DOHH2 (cell line): ENCODE measurements around the gene TREH.
"Not testable (repeated sequence)": the region's sequence is repeated elsewhere in the genome, so short reads cannot be mapped to it uniquely, and the experiment has no call there.

ENCODE experiments used
- H3F3A ChIP-seq: fragments of 200-600 bp; sonication (generic), shearing (Covaris generic); 2 replicates; pipeline ENCODE4 v1.6.0; 2016; ENCODE audit warnings: antibody characterized with exemption, mild to moderate bottlenecking; ENCODE audit not compliant: control insufficient read depth, insufficient read depth
- H3K27ac ChIP-seq: fragments of 200-600 bp; sonication (generic); 2 replicates; pipeline ENCODE4 v1.5.1; 2014; ENCODE audit warnings: low read depth, mild to moderate bottlenecking, low read length, moderate library complexity
- H3K27me3 ChIP-seq: fragments of 200-600 bp; sonication (generic); 2 replicates; pipeline ENCODE4 v1.6.1; 2014; ENCODE audit warnings: mild to moderate bottlenecking, low read length, mixed read lengths; ENCODE audit not compliant: control insufficient read depth
- H3K36me3 ChIP-seq: fragments of 200-600 bp; sonication (generic); 2 replicates; pipeline ENCODE4 v1.6.1; 2014; ENCODE audit warnings: mild to moderate bottlenecking, low read length, moderate library complexity, mixed read lengths; ENCODE audit not compliant: control insufficient read depth
- H3K4me1 ChIP-seq: fragments of 200-600 bp; sonication (generic); 2 replicates; pipeline ENCODE4 v1.6.1; 2014; ENCODE audit warnings: mild to moderate bottlenecking, low read length, mixed read lengths; ENCODE audit not compliant: control insufficient read depth
- H3K4me2 ChIP-seq: fragments of 200-600 bp; sonication (generic); 2 replicates; pipeline ENCODE4 v1.6.0; 2014; ENCODE audit warnings: mild to moderate bottlenecking, low read length, moderate library complexity
- H3K4me3 ChIP-seq: fragments of 200-600 bp; sonication (generic); 2 replicates; pipeline ENCODE4 v1.5.1; 2014; ENCODE audit warnings: mild to moderate bottlenecking, low read length, mixed read lengths
- H3K79me2 ChIP-seq: fragments of 200-600 bp; sonication (generic); 2 replicates; pipeline ENCODE4 v1.6.1; 2014; ENCODE audit warnings: mild to moderate bottlenecking, low read length, mixed read lengths; ENCODE audit not compliant: control insufficient read depth
- H3K9me2 ChIP-seq: fragments of 200-600 bp; sonication (generic); replicated peaks from 2 replicates; pipeline ENCODE4 v1.6.1; 2014; ENCODE audit warnings: mild to moderate bottlenecking, low read length, mixed read lengths; ENCODE audit not compliant: control insufficient read depth
- H3K9me3 ChIP-seq: fragments of 200-600 bp; sonication (generic); 2 replicates; pipeline ENCODE4 v1.6.1; 2014; ENCODE audit warnings: antibody characterized with exemption, low read length, mixed read lengths; ENCODE audit not compliant: control insufficient read depth, insufficient read depth
- H4K20me1 ChIP-seq: fragments of 200-600 bp; sonication (generic); 2 replicates; pipeline ENCODE4 v1.6.0; 2014; ENCODE audit warnings: low read depth, mild to moderate bottlenecking, antibody characterized with exemption, low read length, moderate library complexity; ENCODE audit not compliant: control insufficient read depth, insufficient read depth
- CTCF ChIP-seq: fragments of 200-600 bp; sonication (generic); IDR thresholded peaks from one replicate; pipeline ENCODE4 v1.5.1; 2014; ENCODE audit warnings: antibody characterized with exemption, mild to moderate bottlenecking, low read depth, low read length; ENCODE audit not compliant: poor library complexity, severe bottlenecking
- EZH2phosphoT487 ChIP-seq: fragments of 200-600 bp; sonication (generic); IDR thresholded peaks from 2 replicates; pipeline ENCODE4 v1.6.1; 2017; ENCODE audit warnings: borderline replicate concordance, mild to moderate bottlenecking, antibody characterized with exemption, low read length, moderate library complexity, mixed read lengths

Gene TREH

GRCh38 chr11:118679483-118679882 is at the start of gene TREH:
TSS of gene TREH (minus strand) at chr11:118679650. CDS start at chr11:118679627, 23 bp downstream.
- Histone ChIP-seq H3K9me3 (no peaks in the 10 kb centered on the region), H3K4me1 (no peaks in the 10 kb centered on the region), H3F3A (no peaks in the 10 kb centered on the region), H3K4me2 (no peak within 1 kb of the TSS), H4K20me1 (no peaks in the 10 kb centered on the region), H3K27ac (no peak within 1 kb of the TSS), H3K36me3 (no peaks in the 10 kb centered on the region), H3K79me2 (no peaks in the 10 kb centered on the region), H3K4me3 (no peak within 1 kb of the TSS), H3K9me2 (no peaks in the 10 kb centered on the region), H3K27me3 (peaks cover 11% of the 10 kb centered on the region)
- TF ChIP-seq CTCF (no peak), EZH2phosphoT487 (no peak)

GRCh38 chr11:118728112-118728511 is 48.7 kb upstream of the TREH start:
- H4K20me1 ChIP-seq, H3K9me2 ChIP-seq, H3K27ac ChIP-seq, H3K27me3 ChIP-seq, H3F3A ChIP-seq, H3K79me2 ChIP-seq, H3K9me3 ChIP-seq, H3K36me3 ChIP-seq, H3K4me1 ChIP-seq, H3K4me3 ChIP-seq, H3K4me2 ChIP-seq: not testable (repeated sequence)

GRCh38 chr11:118727721-118728066 is 48.2 kb upstream of the TREH start:
- not testable (repeated sequence) for H3K9me3 ChIP-seq, H3K4me2 ChIP-seq, H4K20me1 ChIP-seq, H3F3A ChIP-seq, H3K79me2 ChIP-seq, H3K36me3 ChIP-seq, H3K9me2 ChIP-seq, H3K4me1 ChIP-seq, H3K27ac ChIP-seq, H3K4me3 ChIP-seq, H3K27me3 ChIP-seq

- not testable (repeated sequence) for H3K4me1 ChIP-seq, H3K9me3 ChIP-seq, H3K9me2 ChIP-seq, H3F3A ChIP-seq, H3K27me3 ChIP-seq, H3K4me2 ChIP-seq, H3K4me3 ChIP-seq, H3K36me3 ChIP-seq, H4K20me1 ChIP-seq, H3K79me2 ChIP-seq, H3K27ac ChIP-seq
Measured at GRCh38 chr11:118727001-118727720, 47.7 kb upstream of the TREH start.

GRCh38 chr11:118721478-118722015 is 42.1 kb upstream of the TREH start:
- not testable (repeated sequence) for H3K27ac ChIP-seq, H3K9me3 ChIP-seq, H3K79me2 ChIP-seq, H3K27me3 ChIP-seq, H3F3A ChIP-seq, H4K20me1 ChIP-seq, H3K4me2 ChIP-seq, H3K36me3 ChIP-seq, H3K4me1 ChIP-seq, H3K9me2 ChIP-seq, H3K4me3 ChIP-seq

GRCh38 chr11:118720740-118721139 is 41.3 kb upstream of the TREH start:
- H3K36me3 ChIP-seq, H4K20me1 ChIP-seq, H3K9me2 ChIP-seq, H3K27me3 ChIP-seq, H3K79me2 ChIP-seq, H3K9me3 ChIP-seq, H3F3A ChIP-seq, H3K4me1 ChIP-seq, H3K4me3 ChIP-seq, H3K27ac ChIP-seq, H3K4me2 ChIP-seq: not testable (repeated sequence)

- H3K4me2 ChIP-seq, H3K4me3 ChIP-seq, H4K20me1 ChIP-seq, H3F3A ChIP-seq, H3K27me3 ChIP-seq, H3K27ac ChIP-seq, H3K9me3 ChIP-seq, H3K79me2 ChIP-seq, H3K9me2 ChIP-seq, H3K36me3 ChIP-seq: not testable (repeated sequence)
- H3K4me1 ChIP-seq = peaks cover 12% of the 10 kb centered on the region
Measured at GRCh38 chr11:118720078-118720477, 40.6 kb upstream of the TREH start.
